GM18507 (cell line): ENCODE data around the gene CST7.
"Not testable (repeated sequence)": the region's sequence is repeated elsewhere in the genome, so short reads cannot be mapped to it uniquely, and the experiment has no call there.

ENCODE experiments used
- DNase-seq: peaks from one replicate; pipeline ENCODE4 v3.0.0; 2011; ENCODE audit warnings: low read depth; ENCODE audit not compliant: insufficient read length; ENCODE audit errors: extremely low spot score
- FAIRE-seq: peaks from 2 replicates; lab custom pipeline; 2011; peaks lifted over from hg19 to GRCh38; lab: Jason Lieb, UNC

CST7 gene

GRCh38 chr20:24948396-24948938 lies 602 bp upstream of the CST7 start:
- not testable (repeated sequence) for DNase-seq, FAIRE-seq

DNA sequence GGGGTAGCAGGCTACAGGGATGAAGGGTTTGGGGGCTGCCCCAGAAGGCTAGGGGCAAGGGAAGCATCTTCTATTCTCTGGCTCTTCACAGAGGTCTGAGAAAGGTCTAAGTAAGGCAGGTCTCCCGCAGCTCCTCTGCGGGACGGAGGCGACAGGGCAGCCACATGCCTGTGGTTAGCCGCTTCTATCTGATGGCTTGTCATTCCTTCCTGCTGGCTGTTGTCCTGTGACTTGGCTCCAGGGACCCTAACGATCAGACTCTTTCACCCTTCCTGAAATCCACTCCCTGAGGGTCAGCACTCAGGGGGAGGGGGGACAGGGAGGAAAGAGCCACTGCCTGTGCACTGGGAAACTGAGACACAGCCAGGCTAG lies 673 bp downstream of the CST7 start:
- FAIRE-seq = no peak
- no peak for DNase-seq

DNA sequence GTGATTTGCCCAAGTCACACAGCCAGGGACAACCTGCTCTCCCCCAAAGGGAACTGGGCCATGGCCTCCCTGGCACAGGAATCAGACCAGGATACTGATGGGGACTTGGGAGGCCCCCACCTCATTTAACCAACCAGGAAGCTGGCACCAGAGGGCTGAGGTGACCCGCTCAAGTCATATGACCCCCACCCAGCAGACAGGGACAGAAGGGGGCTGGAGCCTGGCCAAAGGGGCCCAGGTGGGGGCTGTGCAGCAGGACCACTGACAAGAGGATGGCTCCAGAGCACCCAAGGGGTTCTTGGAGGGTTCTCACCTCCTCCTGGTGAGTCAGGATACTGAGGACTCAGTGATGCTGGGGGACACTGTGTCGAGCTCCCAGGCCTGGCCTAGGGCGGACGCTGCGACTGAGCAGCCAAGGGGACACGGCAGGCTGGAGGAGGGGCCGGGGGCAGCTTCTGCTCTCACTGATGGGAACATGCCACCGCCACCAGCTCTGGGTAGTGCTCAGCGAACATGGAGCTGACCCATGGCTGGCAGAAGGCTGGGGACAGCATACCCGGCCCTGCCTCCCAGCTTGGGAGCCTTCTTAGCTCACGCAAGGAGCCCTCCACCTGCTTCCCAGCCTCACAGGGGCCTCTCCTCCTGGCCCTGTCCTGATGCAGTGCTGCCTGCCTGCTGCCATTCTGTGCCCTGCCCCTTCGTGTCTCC lies 1.2 kb downstream of the CST7 start:
- DNase-seq (no peak), FAIRE-seq (no peak)

- FAIRE-seq (no peak), DNase-seq (no peak)
These were observed 1.9 kb downstream of the CST7 start for GRCh38 chr20:24950836-24951525.

GRCh38 chr20:24951536-24952083 lies 2.5 kb downstream of the CST7 start:
- FAIRE-seq (no peak), DNase-seq (no peak)

GRCh38 chr20:24952376-24953208 lies 3.5 kb downstream of the CST7 start:
- FAIRE-seq (no peak), DNase-seq (no peak)

DNA sequence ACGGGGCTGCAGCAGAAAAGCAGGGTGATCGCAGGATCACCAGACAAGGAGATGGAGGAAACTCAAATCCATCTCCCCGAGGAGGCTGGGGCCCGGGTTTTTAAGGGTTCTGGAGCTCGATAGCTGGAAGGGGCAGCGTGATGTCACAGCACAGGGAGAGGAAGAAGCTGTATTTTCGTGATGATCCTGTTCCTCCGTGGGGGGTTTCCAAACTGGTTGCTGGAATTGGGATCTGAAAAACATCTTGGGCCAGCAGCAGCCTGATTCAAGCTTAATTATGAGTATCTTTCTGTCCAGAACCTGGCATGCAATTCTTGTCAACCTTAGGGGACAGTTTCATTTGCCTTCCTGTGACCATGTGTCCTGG lies 4.1 kb downstream of the CST7 start:
- FAIRE-seq (no peak), DNase-seq (no peak)

DNA sequence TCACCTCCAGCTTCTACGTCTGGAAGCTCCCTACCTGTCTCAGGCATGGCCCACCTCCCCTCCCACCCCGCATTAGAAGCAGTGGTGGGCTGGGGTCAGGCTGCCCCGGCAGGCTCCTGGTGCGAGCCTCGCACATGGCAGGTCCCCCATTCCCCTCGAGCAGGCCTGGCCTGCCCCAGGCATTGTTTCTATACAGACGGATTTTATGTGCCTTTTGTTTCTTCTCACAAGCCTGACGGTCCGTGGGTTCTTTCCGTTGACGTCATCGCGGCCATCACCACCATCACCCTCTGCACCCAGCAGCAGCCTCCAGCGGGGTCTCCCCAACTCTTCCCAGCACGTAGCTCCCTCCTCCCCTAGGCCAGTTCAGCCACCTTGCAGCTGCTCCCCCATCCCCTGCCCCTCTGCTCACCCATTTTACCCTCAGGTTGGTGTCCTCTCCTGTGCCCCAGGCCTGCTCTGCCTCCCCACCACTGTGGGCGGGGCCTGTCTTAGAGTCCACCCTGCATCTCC lies 4.6 kb downstream of the CST7 start:
- DNase-seq = no peak

GRCh38 chr20:24954151-24954550 lies 5.1 kb downstream of the CST7 start:
- no peak for FAIRE-seq
- no peak for DNase-seq

More for the DNA sequence above, 4.6 kb downstream of the CST7 start:
- FAIRE-seq = no peak

DNA sequence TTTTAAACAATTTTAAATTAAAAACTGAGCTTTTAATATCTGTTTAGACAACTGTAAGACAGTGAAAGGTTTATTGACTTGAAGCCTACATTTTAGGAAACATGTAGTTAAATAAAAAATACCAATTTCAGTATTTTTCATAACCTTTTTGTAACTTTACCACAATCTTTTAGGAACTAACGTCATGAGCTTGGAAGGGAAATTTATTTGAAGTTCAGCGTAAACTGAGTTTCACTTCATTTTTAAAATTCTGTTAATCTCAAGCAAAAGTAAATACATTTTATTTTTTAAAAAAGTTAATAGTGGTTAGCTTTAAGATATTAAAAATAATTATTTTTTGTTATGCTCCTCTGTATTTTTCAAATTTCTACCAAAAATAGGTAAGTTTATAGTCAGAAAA lies 5.5 kb downstream of the CST7 start:
- peak; percentile 29 for FAIRE-seq
- no peak for DNase-seq

DNA sequence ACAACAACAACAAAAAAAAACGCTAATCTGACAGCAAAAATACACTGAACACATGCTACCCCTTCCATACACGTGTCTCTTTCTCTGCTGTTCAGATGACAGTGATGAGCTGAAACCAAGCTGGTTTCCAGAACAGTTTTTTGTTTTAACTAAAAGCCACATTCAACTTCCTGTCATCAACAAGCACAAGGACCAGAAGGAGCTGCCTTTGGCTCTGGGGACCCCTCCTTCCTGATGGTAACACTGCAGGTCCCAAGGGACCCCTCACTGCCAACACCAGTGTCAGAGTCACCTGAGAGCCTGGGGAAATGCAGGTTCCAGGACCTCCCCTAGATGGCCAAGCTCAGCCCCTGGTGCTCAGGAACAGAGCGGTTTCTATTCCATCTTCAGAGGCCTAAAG lies 6.0 kb downstream of the CST7 start:
- peak; percentile 84 for FAIRE-seq
- peak; percentile 15 for DNase-seq

DNA sequence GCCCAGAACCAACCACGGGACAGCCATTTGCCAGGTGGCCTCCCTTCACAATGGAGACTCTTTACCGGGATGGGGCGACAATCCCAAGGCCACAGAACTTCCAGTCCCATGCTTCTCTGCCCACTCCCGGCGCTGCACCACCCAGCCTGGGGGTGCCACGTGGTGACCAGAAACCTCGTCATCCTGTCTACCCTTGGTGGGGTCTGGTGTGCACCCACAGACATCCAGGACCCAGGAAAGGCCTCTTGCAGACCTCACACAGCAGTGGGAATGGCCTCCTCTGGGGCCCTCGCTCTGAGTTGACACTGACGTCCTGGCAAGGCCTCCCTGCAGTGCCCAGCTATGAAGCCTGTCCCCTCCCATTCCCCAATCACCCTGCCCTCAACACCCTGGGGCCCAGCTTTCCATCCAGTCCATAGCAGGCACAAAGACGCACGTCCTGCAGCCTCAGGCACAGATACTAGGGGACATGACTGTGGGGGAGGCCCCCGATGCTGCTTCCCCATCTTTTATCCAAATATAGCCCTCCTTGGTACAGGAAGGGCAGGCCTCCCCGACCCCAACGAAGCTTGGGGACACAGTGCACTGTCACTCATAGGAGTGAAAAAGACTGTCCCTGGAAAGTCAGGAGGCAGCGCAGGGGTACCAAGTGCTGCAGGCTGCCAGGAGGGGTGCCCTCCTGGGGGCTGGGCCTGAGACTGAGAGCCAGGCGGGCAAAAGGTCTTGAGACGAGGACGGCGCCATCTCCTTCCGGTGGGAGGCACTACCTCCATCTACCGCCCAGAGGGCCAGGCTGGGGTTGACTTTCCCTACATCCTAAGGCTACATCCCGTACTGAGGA lies 7.2 kb downstream of the CST7 start:
- DNase-seq (no peak), FAIRE-seq (no peak)

- DNase-seq = no peak
- FAIRE-seq = no peak
These were observed 8.4 kb downstream of the CST7 start for GRCh38 chr20:24957326-24958016.

GRCh38 chr20:24958506-24959385 lies 9.7 kb downstream of the CST7 start:
- DNase-seq = no peak
- no peak for FAIRE-seq

- no peak for FAIRE-seq
These were observed 10.7 kb downstream of the CST7 start for GRCh38 chr20:24959591-24960301.

DNA sequence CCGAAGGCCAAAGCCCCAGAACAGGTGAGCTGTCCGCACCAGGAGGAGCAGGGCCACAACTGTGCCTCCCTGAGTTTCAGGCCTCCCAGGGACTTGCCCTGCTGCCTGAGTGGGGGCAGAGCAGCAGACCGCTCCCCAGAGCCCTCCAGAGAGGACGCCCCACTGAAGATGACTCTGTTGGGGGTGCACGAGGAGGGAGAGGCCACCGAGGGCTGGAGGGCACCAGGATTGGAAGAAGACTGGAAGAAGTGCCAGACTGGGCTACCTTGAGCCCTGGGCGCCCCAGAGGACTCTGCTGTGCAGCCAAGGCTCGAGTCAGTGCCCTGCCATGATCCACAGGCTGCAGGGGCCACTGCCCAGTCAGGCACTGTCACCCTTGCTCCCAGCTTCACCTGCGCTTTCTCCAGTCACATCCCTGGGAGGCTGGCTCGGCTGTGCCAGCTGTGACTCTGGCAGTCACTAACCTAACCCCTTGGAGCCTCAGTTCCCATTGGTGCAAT lies 11.3 kb downstream of the CST7 start:
- no peak for FAIRE-seq
- no peak for DNase-seq

More at GRCh38 chr20:24959591-24960301, 10.7 kb downstream of the CST7 start:
- no peak for DNase-seq

- no peak for FAIRE-seq
- no peak for DNase-seq
These were observed 11.8 kb downstream of the CST7 start for GRCh38 chr20:24960861-24961260.
